Measurements from ENCODE around the gene TCAP.
"Not testable (repeated sequence)": the region's sequence is repeated elsewhere in the genome, so short reads cannot be mapped to it uniquely, and the experiment has no call there.

DNA sequence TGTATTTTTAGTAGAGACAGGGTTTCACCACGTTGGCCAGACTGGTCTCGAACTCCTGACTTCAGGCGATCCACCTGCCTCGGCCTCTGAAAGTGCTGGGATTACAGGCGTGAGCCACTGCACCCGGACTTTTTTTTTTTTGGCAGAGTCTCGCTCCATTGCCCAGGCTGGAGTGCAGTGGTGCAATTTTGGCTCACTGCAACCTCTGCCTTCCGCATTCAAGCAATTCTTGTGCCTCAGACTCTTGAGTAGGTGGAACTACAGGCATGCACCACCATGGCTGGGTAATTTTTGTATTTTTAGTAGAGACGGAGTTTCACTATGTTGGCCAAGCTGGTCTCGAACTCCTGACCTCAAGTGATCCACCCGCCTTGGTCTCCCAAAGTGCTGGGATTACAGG, 45.9 kb downstream of the TCAP start:
- TF ChIP-seq TAF1 (IDR thresholded peaks at IDR 0.05; ENCODE audit: borderline replicate concordance, low read depth, low read length); RCOR1 (IDR thresholded peaks at IDR 0.05; ENCODE audit: low read length); JUND (IDR thresholded peaks at IDR 0.05): not testable (repeated sequence)
- TF ChIP-seq, protein P1, sequence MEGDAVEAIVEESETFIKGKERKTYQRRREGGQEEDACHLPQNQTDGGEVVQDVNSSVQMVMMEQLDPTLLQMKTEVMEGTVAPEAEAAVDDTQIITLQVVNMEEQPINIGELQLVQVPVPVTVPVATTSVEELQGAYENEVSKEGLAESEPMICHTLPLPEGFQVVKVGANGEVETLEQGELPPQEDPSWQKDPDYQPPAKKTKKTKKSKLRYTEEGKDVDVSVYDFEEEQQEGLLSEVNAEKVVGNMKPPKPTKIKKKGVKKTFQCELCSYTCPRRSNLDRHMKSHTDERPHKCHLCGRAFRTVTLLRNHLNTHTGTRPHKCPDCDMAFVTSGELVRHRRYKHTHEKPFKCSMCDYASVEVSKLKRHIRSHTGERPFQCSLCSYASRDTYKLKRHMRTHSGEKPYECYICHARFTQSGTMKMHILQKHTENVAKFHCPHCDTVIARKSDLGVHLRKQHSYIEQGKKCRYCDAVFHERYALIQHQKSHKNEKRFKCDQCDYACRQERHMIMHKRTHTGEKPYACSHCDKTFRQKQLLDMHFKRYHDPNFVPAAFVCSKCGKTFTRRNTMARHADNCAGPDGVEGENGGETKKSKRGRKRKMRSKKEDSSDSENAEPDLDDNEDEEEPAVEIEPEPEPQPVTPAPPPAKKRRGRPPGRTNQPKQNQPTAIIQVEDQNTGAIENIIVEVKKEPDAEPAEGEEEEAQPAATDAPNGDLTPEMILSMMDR (IDR thresholded peaks at IDR 0.05): not testable (repeated sequence)

Data from SK-N-SH (cell line).